ENCODE results near the gene PAGE3. TPM values are rescaled to one million over a fixed set of nuclear protein-coding genes. Genes with fewer than 3 reads are reported as not detected.
A peak's percentile ranks its signal among the peaks of the same experiment; 100 is the strongest.

PAGE3 gene
- polyA plus RNA-seq (ENCODE audit: low read depth in 6 of 6) = not detected

- peaks cover 0 to 3% (median 0%) of the 10 kb centered on the region in 7 donors for H3K9me3 Mint-ChIP-seq
- no peaks in the 10 kb centered on the region for H3K27me3 Mint-ChIP-seq
- ATAC-seq (ENCODE audit: low read depth in 2 of 2) = no peak
- no peaks in the 10 kb centered on the region for H3K36me3 Mint-ChIP-seq
- no peak for DNase-seq
- no peaks in the 10 kb centered on the region for H3K4me1 Mint-ChIP-seq
- no peak within 1 kb of the TSS for H3K27ac Mint-ChIP-seq
- H3K4me3 Mint-ChIP-seq = no peak within 1 kb of the TSS
These were observed at the start of gene PAGE3 for GRCh38 chrX:55264816-55265215. PAGE3 (minus strand) TSS chrX:55264916; CDS start chrX:55263903, 1,013 bp downstream.

- Mint-ChIP-seq H3K27me3 (peaks cover 0 to 9% (median 9%) of the 10 kb centered on the region in 3 donors), H3K27ac (no peak overlapping the region)
- no peak for DNase-seq
These were observed 47.9 kb upstream of the PAGE3 start for GRCh38 chrX:55312655-55313054.

GRCh38 chrX:55290963-55291362, 26.2 kb upstream of the PAGE3 start:
- no peaks in the 10 kb centered on the region for H3K36me3 Mint-ChIP-seq
- DNase-seq (no peak), ATAC-seq (ENCODE audit: low read depth in 2 of 2) (no peak)
- no peaks in the 10 kb centered on the region for H3K27me3 Mint-ChIP-seq
- no peaks in the 10 kb centered on the region for H3K4me1 Mint-ChIP-seq
- peaks cover 0 to 23% (median 3%) of the 10 kb centered on the region in 7 donors for H3K9me3 Mint-ChIP-seq
- no peak overlapping the region for H3K4me3 Mint-ChIP-seq
- no peak overlapping the region for H3K27ac Mint-ChIP-seq

More at GRCh38 chrX:55312655-55313054, 47.9 kb upstream of the PAGE3 start:
- no peaks in the 10 kb centered on the region for H3K4me1 Mint-ChIP-seq
- no peak overlapping the region for H3K4me3 Mint-ChIP-seq
- ATAC-seq (ENCODE audit: low read depth in 2 of 2) = no peak
- H3K9me3 Mint-ChIP-seq = peaks cover 0 to 5% (median 0%) of the 10 kb centered on the region in 7 donors
- no peaks in the 10 kb centered on the region for H3K36me3 Mint-ChIP-seq

- Mint-ChIP-seq H3K36me3 (no peaks in the 10 kb centered on the region), H3K27me3 (no peaks in the 10 kb centered on the region), H3K9me3 (peaks cover 0 to 5% (median 5%) of the 10 kb centered on the region in 7 donors), H3K27ac (peak overlapping the region in 1 of 6 donors; percentile 88), H3K4me1 (no peaks in the 10 kb centered on the region), H3K4me3 (no peak overlapping the region)
- ATAC-seq (ENCODE audit: low read depth in 2 of 2) (no peak), DNase-seq (no peak)
These were observed 15.1 kb upstream of the PAGE3 start for GRCh38 chrX:55279832-55280231.

GRCh38 chrX:55260806-55261205, 3.9 kb downstream of the PAGE3 start:
- H3K27me3 Mint-ChIP-seq = no peaks in the 10 kb centered on the region
- DNase-seq (no peak), ATAC-seq (ENCODE audit: low read depth in 2 of 2) (no peak)
- no peaks in the 10 kb centered on the region for H3K4me1 Mint-ChIP-seq
- no peaks in the 10 kb centered on the region for H3K9me3 Mint-ChIP-seq
- H3K36me3 Mint-ChIP-seq = no peaks in the 10 kb centered on the region
- no peak overlapping the region for H3K4me3 Mint-ChIP-seq
- no peak overlapping the region for H3K27ac Mint-ChIP-seq

GRCh38 chrX:55253528-55253927, 11.2 kb downstream of the PAGE3 start:
- Mint-ChIP-seq H3K4me3 (no peak overlapping the region), H3K27ac (no peak overlapping the region), H3K9me3 (peaks cover 0 to 7% (median 2%) of the 10 kb centered on the region in 7 donors), H3K27me3 (peaks cover 0 to 8% (median 4%) of the 10 kb centered on the region in 3 donors), H3K4me1 (no peaks in the 10 kb centered on the region), H3K36me3 (no peaks in the 10 kb centered on the region)
- ATAC-seq (ENCODE audit: low read depth in 2 of 2) = no peak
- DNase-seq = no peak

GRCh38 chrX:55240788-55241340, 23.9 kb downstream of the PAGE3 start:
- Mint-ChIP-seq H3K4me3 (no peak overlapping the region), H3K27ac (no peak overlapping the region), H3K36me3 (no peaks in the 10 kb centered on the region), H3K9me3 (peaks cover 0 to 39% (median 9%) of the 10 kb centered on the region in 7 donors), H3K27me3 (peaks cover 0 to 12% (median 9%) of the 10 kb centered on the region in 3 donors), H3K4me1 (no peaks in the 10 kb centered on the region)
- ATAC-seq (ENCODE audit: low read depth in 2 of 2) = no peak
- no peak for DNase-seq

- H3K27me3 Mint-ChIP-seq = peaks cover 0 to 24% (median 0%) of the 10 kb centered on the region in 3 donors
- no peak within 1 kb of the TSS for H3K4me3 Mint-ChIP-seq
- no peak for DNase-seq
- peak within 1 kb of the TSS in 1 of 6 donors; percentile 35 for H3K27ac Mint-ChIP-seq
- peaks cover 0 to 4% (median 0%) of the 10 kb centered on the region in 7 donors for H3K9me3 Mint-ChIP-seq
- no peaks in the 10 kb centered on the region for H3K4me1 Mint-ChIP-seq
- no peaks in the 10 kb centered on the region for H3K36me3 Mint-ChIP-seq
- ATAC-seq (ENCODE audit: low read depth in 2 of 2) = no peak
These were observed 44.5 kb downstream of the PAGE3 start, which contains the start of gene PAGE5 for GRCh38 chrX:55220119-55220794. PAGE5 (plus strand) TSS chrX:55220346; CDS start chrX:55221383, 1,037 bp downstream.

- ATAC-seq (ENCODE audit: low read depth in 2 of 2) (no peak), DNase-seq (no peak)
These were observed 51.3 kb downstream of the PAGE3 start for GRCh38 chrX:55213381-55213780.

GRCh38 chrX:55210931-55211677, 53.6 kb downstream of the PAGE3 start:
- no peak for ATAC-seq (ENCODE audit: low read depth in 2 of 2)
- no peak overlapping the region for H3K4me3 Mint-ChIP-seq
- no peaks in the 10 kb centered on the region for H3K27me3 Mint-ChIP-seq
- no peak for DNase-seq
- H3K9me3 Mint-ChIP-seq = peaks cover 0 to 5% (median 0%) of the 10 kb centered on the region in 7 donors
- no peak overlapping the region for H3K27ac Mint-ChIP-seq
- H3K36me3 Mint-ChIP-seq = no peaks in the 10 kb centered on the region
- no peaks in the 10 kb centered on the region for H3K4me1 Mint-ChIP-seq

More at GRCh38 chrX:55213381-55213780, 51.3 kb downstream of the PAGE3 start:
- no peaks in the 10 kb centered on the region for H3K27me3 Mint-ChIP-seq
- no peak overlapping the region for H3K4me3 Mint-ChIP-seq
- no peaks in the 10 kb centered on the region for H3K36me3 Mint-ChIP-seq
- H3K9me3 Mint-ChIP-seq = peaks cover 0 to 2% (median 0%) of the 10 kb centered on the region in 7 donors
- H3K4me1 Mint-ChIP-seq = no peaks in the 10 kb centered on the region
- no peak overlapping the region for H3K27ac Mint-ChIP-seq

Other genes starting within 250 kb of the PAGE3 start
- 10 to 100 TPM in 1 of 6 donors, 1 to 10 TPM in 3, under 1 TPM in 1, not detected in 1; 0.21 to 12.6 (median 1.4) TPM for gene ALAS2, start 233.9 kb downstream of the PAGE3 start, polyA plus RNA-seq (ENCODE audit: low read depth in 6 of 6)
- gene PAGE2B, start 189.9 kb downstream of the PAGE3 start, polyA plus RNA-seq (ENCODE audit: low read depth in 6 of 6) = not detected
- not detected for gene PAGE2, start 175.9 kb downstream of the PAGE3 start, polyA plus RNA-seq (ENCODE audit: low read depth in 6 of 6)
- not detected for gene PAGE5, start 44.6 kb downstream of the PAGE3 start, polyA plus RNA-seq (ENCODE audit: low read depth in 6 of 6)
- gene MAGEH1, start 187.2 kb upstream of the PAGE3 start, polyA plus RNA-seq (ENCODE audit: low read depth in 6 of 6) = 10 to 100 TPM; 19.4 to 32.2 (median 27.6) TPM
- gene USP51, start 224.9 kb upstream of the PAGE3 start, polyA plus RNA-seq (ENCODE audit: low read depth in 6 of 6) = 1 to 10 TPM in 1 of 6 donors, under 1 TPM in 4, not detected in 1; 0.41 to 1.3 (median 0.68) TPM